Transverse colon (tissue), 4 donors: ENCODE measurements around the gene DNAJC28. TPM values are rescaled to one million over a fixed set of nuclear protein-coding genes. Genes with fewer than 3 reads are reported as not detected.

Experiments
- DNase-seq: peaks from one replicate; pipeline ENCODE4 v3.0.0-alpha.2; 2019
- H3K27ac ChIP-seq, 4 donors: fragments of 200-600 bp; sonication (generic); 2 replicates each; pipeline ENCODE4 v1.5.1; 2016 to 2018; ENCODE audit warnings: inconsistent platforms in 4 of 4
- H3K27me3 ChIP-seq: fragments of 200-600 bp; sonication (generic); 2 replicates; pipeline ENCODE4 v1.5.1; 2017; ENCODE audit warnings: inconsistent platforms
- H3K36me3 ChIP-seq, 4 donors: fragments of 200-600 bp; sonication (generic); 2 replicates each; pipeline ENCODE4 v1.5.1; 2017 to 2019; ENCODE audit warnings: inconsistent platforms in 4 of 4
- H3K4me1 ChIP-seq, 4 donors: fragments of 200-600 bp; sonication (generic); 2 replicates each; pipeline ENCODE4 v1.5.1; 2017 to 2020; ENCODE audit warnings: inconsistent platforms in 4 of 4
- H3K4me3 ChIP-seq, 4 donors: fragments of 200-600 bp; sonication (generic); 1 replicate in 1 of 4; 2 replicates in 3 of 4; pipeline versions ENCODE4 v1.5.1 to v1.6.1; 2017 to 2019; ENCODE audit warnings: inconsistent platforms in 4 of 4
- H3K9me3 ChIP-seq, 2 donors: fragments of 200-600 bp; sonication (generic); 2 replicates each; pipeline ENCODE4 v1.5.1; 2017 to 2019; ENCODE audit warnings: inconsistent platforms in 2 of 2
- EP300 ChIP-seq: sonication (generic); formaldehyde crosslinking; IDR thresholded peaks from one replicate; pipeline ENCODE4 v1.6.1; 2017; ENCODE audit warnings: antibody characterized with exemption, low read depth
- POLR2A ChIP-seq: fragments of 450-650 bp; IDR thresholded peaks from one replicate; pipeline ENCODE4 v1.6.1; 2016; ENCODE audit warnings: antibody characterized with exemption, mild to moderate bottlenecking, moderate library complexity
- POLR2AphosphoS5 ChIP-seq, 3 donors: sonication (generic); formaldehyde crosslinking; IDR thresholded peaks; one replicate each; pipeline ENCODE4 v1.6.1; 2016; ENCODE audit warnings: antibody characterized with exemption in 3 of 3
- WGBS, 2 donors: methylation state at CpG; one replicate each; pipeline ENCODE4 v1.1.5; 2018; ENCODE audit warnings: low coverage in 1 of 2; 5-methylcytosine and 5-hydroxymethylcytosine counted together
- in situ Hi-C, 4 donors: fragments of 200-750 bp; cut with MboI; loops; one replicate each; pipeline versions ENCODE4 v1.15.0 to v1.15.1; 2017; ENCODE audit warnings: low sequenced_read_pairs in 3 of 4, low pct_ligation_motif_present in 1 of 4, low pct_unique_long_range_greater_than_20kb in 1 of 4
- intact Hi-C: fragments of 100-400 bp; cut with DNase I; formaldehyde crosslinking; loops from one replicate; pipeline ENCODE4 v1.15.1; 2023; ENCODE audit warnings: low total_unique reads
- total RNA-seq, 4 donors: library from RNA; depleted of rRNA; stranded (reverse); fragments of >200 nt; gene quantifications; one replicate each; pipeline ENCODE4 v1.1.0, GENCODE V29; 2016
- TF ChIP-seq, protein P1 (sequence below), 5 experiments: fragments of 200-600 bp in 3 of 5; fragments of 450-650 bp in 2 of 5; sonication (generic) in 3 of 5; IDR thresholded peaks; 1 replicate in 2 of 5; 2 replicates in 3 of 5; pipeline ENCODE4 v1.5.1; 2016 to 2017; ENCODE audit warnings: antibody characterized with exemption in 5 of 5, inconsistent platforms in 3 of 5, mild to moderate bottlenecking in 2 of 5, moderate library complexity in 1 of 5

Gene DNAJC28
- total RNA-seq, 4 donors from 2014 or later: 3.0 to 3.7 TPM; not detected in 2

- TF ChIP-seq, protein P1, sequence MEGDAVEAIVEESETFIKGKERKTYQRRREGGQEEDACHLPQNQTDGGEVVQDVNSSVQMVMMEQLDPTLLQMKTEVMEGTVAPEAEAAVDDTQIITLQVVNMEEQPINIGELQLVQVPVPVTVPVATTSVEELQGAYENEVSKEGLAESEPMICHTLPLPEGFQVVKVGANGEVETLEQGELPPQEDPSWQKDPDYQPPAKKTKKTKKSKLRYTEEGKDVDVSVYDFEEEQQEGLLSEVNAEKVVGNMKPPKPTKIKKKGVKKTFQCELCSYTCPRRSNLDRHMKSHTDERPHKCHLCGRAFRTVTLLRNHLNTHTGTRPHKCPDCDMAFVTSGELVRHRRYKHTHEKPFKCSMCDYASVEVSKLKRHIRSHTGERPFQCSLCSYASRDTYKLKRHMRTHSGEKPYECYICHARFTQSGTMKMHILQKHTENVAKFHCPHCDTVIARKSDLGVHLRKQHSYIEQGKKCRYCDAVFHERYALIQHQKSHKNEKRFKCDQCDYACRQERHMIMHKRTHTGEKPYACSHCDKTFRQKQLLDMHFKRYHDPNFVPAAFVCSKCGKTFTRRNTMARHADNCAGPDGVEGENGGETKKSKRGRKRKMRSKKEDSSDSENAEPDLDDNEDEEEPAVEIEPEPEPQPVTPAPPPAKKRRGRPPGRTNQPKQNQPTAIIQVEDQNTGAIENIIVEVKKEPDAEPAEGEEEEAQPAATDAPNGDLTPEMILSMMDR (IDR thresholded peaks at IDR 0.05): peak in 3 of 5 experiments; percentile 15 to 29 (median 20)
- TF ChIP-seq POLR2A: no peak
- WGBS, 2 donors: 0 to 1% methylated on average over 7 to 42 of the region's 68 CpGs
- peaks cover 0 to 18% (median 12%) of the 10 kb centered on the region in 4 donors for H3K4me1 ChIP-seq
Observed at GRCh38 chr21:33478935-33479678, 12.4 kb downstream of the DNAJC28 start.

DNA sequence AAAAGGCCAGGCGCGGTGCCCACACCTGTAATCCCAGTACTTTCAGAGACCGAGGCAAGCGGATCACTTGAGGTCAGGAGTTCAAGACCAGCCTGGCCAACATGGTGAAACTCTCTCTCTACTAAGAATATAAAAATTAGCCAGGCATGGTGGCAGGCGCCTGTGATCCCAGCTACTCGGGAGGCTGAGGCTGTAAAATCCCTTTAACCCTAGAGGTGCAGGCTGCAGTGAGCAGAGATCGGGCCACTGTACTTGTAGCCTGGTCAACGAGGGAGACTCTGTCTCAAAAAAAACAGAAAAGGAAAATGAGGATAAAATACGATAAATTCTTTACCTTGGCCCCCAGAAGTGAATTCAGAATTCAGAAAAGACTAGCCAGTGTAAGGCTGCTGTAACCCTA is 13.3 kb downstream of the DNAJC28 start:
- no peaks in the 10 kb centered on the region for H3K9me3 ChIP-seq
- H3K4me3 ChIP-seq: peak overlapping the region in 3 of 4 donors; percentile 96 to 97 (median 96)
- no peaks in the 10 kb centered on the region for H3K27me3 ChIP-seq
- 52 to 57% methylated on average over 9 of the region's 9 CpGs for WGBS, 2 donors
- H3K4me1 ChIP-seq: peaks cover 0 to 18% (median 12%) of the 10 kb centered on the region in 4 donors
- DNase-seq: no peak
- intact Hi-C loops: no loop called here
- in situ Hi-C loops: no loop called here
- H3K36me3 ChIP-seq: no peaks in the 10 kb centered on the region
- TF ChIP-seq, protein P1 (IDR thresholded peaks at IDR 0.05): no peak
- TF ChIP-seq EP300 (no peak), POLR2A (no peak), POLR2AphosphoS5 (IDR thresholded peaks at IDR 0.05) (no peak)
- H3K27ac ChIP-seq: peak overlapping the region; percentile 96 to 100 (median 100)

More at GRCh38 chr21:33478935-33479678, 12.4 kb downstream of the DNAJC28 start:
- Histone ChIP-seq H3K4me3 (peak overlapping the region; percentile 46 to 97 (median 96)), H3K36me3 (no peaks in the 10 kb centered on the region), H3K27me3 (no peaks in the 10 kb centered on the region), H3K27ac (peak overlapping the region; percentile 96 to 100 (median 100)), H3K9me3 (no peaks in the 10 kb centered on the region)
- DNase-seq: peak; percentile 41
- intact Hi-C loops (no loop called here), in situ Hi-C loops (no loop called here)

DNA sequence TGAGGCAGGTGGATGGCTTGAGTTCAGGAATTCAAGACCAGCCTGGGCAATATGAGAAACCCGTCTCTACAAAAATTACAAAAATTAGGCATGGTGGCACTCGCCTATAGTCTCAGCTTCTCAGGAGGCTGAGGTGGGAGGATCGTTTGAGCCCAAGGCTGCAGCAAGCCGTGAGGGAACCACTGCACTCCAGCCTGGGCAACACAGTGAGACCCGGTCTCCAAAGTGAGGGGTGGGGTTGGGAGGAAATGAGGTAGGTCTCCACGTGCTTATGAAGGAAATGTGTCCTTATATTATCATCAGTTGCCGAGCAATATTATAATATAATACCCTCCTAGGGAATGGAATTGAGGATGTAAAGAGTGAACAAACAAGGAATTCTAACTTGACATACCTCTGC is 14.4 kb downstream of the DNAJC28 start:
- in situ Hi-C loops (no loop called here), intact Hi-C loops (no loop called here)
- TF ChIP-seq POLR2A (no peak), POLR2AphosphoS5 (IDR thresholded peaks at IDR 0.05) (no peak), EP300 (no peak)
- TF ChIP-seq, protein P1 (IDR thresholded peaks at IDR 0.05): no peak
- no peak for DNase-seq
- no peak overlapping the region for H3K27ac ChIP-seq
- WGBS, 2 donors: 90 to 100% methylated on average over 2 to 7 of the region's 7 CpGs
- no peaks in the 10 kb centered on the region for H3K27me3 ChIP-seq
- no peaks in the 10 kb centered on the region for H3K36me3 ChIP-seq
- H3K4me1 ChIP-seq: peaks cover 0 to 18% (median 12%) of the 10 kb centered on the region in 4 donors
- H3K9me3 ChIP-seq: no peaks in the 10 kb centered on the region
- no peak overlapping the region for H3K4me3 ChIP-seq

GRCh38 chr21:33473344-33473743 is 18.2 kb downstream of the DNAJC28 start:
- Histone ChIP-seq H3K4me3 (no peak overlapping the region), H3K4me1 (peaks cover 0 to 10% (median 6%) of the 10 kb centered on the region in 4 donors), H3K27ac (no peak overlapping the region), H3K27me3 (no peaks in the 10 kb centered on the region), H3K36me3 (no peaks in the 10 kb centered on the region), H3K9me3 (no peaks in the 10 kb centered on the region)
- intact Hi-C loops (no loop called here), in situ Hi-C loops (loop anchor here in 1 of 4 donors (25.0 kb wide), 2 partner anchors 536 to 636 kb away; no protein-coding TSS in a partner anchor)
- WGBS, 2 donors: 100% methylated on average over 1 to 3 of the region's 3 CpGs
- DNase-seq: no peak
- TF ChIP-seq POLR2A (no peak), POLR2AphosphoS5 (IDR thresholded peaks at IDR 0.05) (no peak), EP300 (no peak)
- TF ChIP-seq, protein P1 (IDR thresholded peaks at IDR 0.05): no peak
